Posterior cingulate gyrus (tissue), 11 donors: ENCODE results near the gene EPS8.
A peak's percentile ranks its signal among the peaks of the same experiment; 100 is the strongest.

Experiments
- DNase-seq, 10 donors: peaks; one replicate each; pipeline versions ENCODE4 v3.0.0 to v3.0.0-alpha.2; 2020 to 2021; ENCODE audit warnings: mixed read lengths in 3 of 10
- intact Hi-C: fragments of 100-400 bp; cut with DNase I; formaldehyde crosslinking; loops from one replicate; pipeline ENCODE4 v1.15.1; 2023

Gene EPS8

GRCh38 chr12:15789220-15790171 lies at the start of gene EPS8:
Gene EPS8 (minus strand): TSS chr12:15789388. CDS start chr12:15682951, 106,437 bp downstream.
- DNase-seq, result peak; percentile 84 to 98 (median 91)
- intact Hi-C loops, result loop anchor here (5.0 kb wide), 1 partner anchor 97 kb away; no protein-coding TSS in a partner anchor

- intact Hi-C loops, result no loop called here
- DNase-seq, result no peak
These were observed 48.1 kb upstream of the EPS8 start for GRCh38 chr12:15837141-15837790.

- intact Hi-C loops, result no loop called here
- DNase-seq, result no peak
These were observed 45.4 kb upstream of the EPS8 start for GRCh38 chr12:15834575-15834974.

GRCh38 chr12:15831315-15831978 lies 42.3 kb upstream of the EPS8 start:
- intact Hi-C loops, result no loop called here
- no peak for DNase-seq

GRCh38 chr12:15830538-15830937 lies 41.4 kb upstream of the EPS8 start:
- intact Hi-C loops, result no loop called here
- DNase-seq, result no peak

GRCh38 chr12:15829949-15830348 lies 40.8 kb upstream of the EPS8 start:
- intact Hi-C loops, result no loop called here
- no peak for DNase-seq

- intact Hi-C loops, result no loop called here
- no peak for DNase-seq
These were observed 40.1 kb upstream of the EPS8 start for GRCh38 chr12:15829255-15829654.

DNA sequence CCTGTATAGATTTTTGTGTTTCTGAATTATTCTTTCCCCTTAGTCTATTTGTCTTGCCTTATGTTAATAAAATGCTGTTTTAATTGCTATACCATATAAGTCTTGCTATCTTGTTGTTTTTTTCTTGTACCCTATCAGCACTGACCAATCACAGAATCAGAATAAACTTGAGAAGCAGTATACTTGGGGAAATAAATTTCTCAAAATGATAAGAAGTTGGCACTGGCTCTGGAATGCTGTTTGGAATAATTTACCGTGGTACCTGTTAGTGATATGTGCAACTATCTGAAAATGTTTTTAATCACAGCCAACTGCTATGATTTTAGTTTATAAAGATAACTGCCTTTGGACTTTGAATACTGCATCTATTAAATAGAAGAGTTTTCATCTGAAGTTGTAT lies 37.9 kb upstream of the EPS8 start:
- intact Hi-C loops, result no loop called here
- no peak for DNase-seq

DNA sequence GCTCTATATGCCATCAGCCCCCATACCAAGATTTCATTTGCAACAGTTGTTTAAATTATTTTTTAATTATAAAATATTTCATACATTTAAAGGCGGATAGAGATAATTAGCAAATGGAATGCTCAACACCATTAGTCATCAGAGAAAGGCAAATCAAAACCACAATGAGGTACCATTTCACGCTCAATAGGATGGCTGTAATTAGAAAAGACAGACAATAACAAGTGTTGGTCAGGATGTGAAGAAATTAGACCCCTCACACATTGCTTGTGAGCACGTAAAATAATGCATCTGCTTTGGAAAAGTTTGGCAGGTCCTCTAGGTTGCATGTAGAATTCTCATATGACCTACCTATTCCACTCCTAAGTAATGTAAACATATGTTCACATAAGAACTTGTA lies 35.3 kb upstream of the EPS8 start:
- no peak for DNase-seq
- intact Hi-C loops, result no loop called here

- intact Hi-C loops, result no loop called here
- no peak for DNase-seq
These were observed 34.4 kb upstream of the EPS8 start for GRCh38 chr12:15823360-15824128.

- DNase-seq, result no peak
These were observed 30.7 kb upstream of the EPS8 start for GRCh38 chr12:15819644-15820437.

DNA sequence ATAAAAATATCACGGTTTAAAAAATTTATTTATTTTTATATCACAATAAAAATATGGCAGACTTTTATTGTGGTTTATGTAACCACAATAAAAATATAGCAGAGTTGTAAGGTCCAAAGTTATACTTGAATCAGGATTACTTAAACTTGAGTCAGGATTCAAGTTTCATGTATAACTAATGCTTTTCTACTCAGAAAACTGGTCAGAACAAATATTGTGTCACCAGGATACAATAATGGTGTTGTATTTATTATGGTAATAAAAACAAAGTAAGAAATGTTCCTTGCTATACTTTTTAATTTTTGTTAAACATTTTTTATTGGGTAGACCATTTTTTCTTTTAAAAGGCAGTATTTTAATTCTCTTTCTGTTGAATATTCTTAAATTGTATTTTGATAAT lies 29.2 kb upstream of the EPS8 start:
- no peak for DNase-seq
- intact Hi-C loops, result no loop called here

More at GRCh38 chr12:15819644-15820437, 30.7 kb upstream of the EPS8 start:
- intact Hi-C loops, result no loop called here

- DNase-seq, result no peak
- intact Hi-C loops, result no loop called here
These were observed 26.5 kb upstream of the EPS8 start for GRCh38 chr12:15815730-15816129.

- DNase-seq, result no peak
- intact Hi-C loops, result no loop called here
These were observed 22.3 kb upstream of the EPS8 start for GRCh38 chr12:15811214-15812127.

DNA sequence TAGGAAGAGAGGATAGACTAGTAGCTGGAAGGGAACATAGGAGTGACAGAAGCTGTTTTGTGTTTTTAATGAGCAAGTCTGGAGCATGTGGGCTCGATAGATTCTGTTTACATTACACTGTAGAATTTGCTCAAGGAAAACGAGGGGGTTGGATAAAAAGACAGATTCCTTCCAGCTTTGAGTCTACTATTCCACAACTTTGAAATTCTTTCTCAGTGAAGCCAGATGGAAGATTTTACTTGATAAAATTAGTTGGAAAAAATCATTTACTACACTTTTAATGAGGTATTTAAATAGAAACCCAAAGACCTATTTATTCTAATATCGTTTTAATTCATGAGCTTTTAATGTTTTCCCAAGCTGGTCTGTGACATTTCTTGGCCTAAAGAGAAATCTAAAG lies 19.5 kb upstream of the EPS8 start:
- DNase-seq, result no peak
- intact Hi-C loops, result no loop called here

- intact Hi-C loops, result no loop called here
- no peak for DNase-seq
These were observed 19.1 kb upstream of the EPS8 start for GRCh38 chr12:15808250-15808649.

DNA sequence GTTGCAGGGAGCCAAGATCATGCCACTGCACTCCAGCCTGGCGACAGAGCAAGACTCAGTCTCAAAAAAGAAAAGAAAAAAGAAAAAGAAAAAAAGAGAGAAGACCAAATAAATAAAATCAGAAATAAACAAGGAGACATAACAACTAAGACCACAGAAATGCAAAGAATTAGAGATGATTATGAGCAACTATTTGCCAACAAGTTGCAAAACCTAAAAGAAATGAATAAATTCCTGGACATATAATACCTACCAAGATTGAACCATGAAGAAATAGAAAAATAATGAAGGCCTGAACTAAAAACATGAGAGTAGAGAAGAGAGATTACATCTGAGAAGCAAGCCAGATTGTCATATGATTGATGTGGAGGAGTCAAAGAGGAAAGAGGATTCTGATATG lies 17.6 kb upstream of the EPS8 start:
- DNase-seq, result no peak
- intact Hi-C loops, result no loop called here
